SIG-M5 (cell line): Measurements from ENCODE around the gene HLA-F.
A peak's percentile ranks its signal among the peaks of the same experiment; 100 is the strongest.

Source experiments
- DNase-seq: peaks from one replicate; lab custom pipeline; 2025; lab: John Stamatoyannopoulos, UW

HLA-F gene

DNA sequence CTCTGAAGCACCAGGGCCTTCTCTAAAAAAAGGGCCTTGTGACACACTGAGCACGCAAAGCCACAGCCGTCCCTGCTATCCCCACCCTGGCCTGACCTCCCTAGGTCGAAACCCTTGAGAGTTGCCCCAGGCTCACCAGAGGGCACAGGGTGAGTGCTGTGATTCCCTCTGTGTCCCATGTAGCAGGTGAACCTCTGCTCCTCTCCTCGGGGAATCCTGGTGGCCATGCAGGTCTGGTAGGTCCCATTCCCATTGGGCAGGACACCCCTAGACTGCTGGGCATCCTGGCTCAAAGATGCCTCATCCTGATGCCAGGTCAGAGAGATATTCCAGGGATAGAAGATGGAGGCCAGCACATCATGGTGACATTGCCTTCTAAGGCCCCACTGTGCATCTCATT, 20.9 kb downstream of the HLA-F start:
- no peak for DNase-seq

DNA sequence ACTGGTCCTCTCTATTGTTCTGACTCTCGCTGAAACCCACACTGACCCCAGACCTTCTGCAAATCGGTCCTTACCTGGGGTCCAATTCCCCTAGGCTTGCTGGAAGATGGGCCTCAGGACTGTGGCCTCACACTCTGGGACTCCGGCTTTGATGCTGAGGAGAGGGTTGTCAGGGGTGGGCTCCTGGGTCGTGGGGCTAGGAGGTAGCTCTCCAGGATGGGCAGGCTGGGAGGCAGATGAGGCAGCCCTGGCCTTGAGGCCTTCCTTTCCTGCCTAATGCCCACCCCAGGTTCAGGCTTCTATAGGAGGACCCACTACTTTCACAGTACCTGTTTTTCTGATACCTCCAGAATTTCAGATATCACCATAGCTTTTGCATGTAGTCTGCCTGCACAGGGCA, 21.4 kb downstream of the HLA-F start:
- DNase-seq, result no peak

GRCh38 chr6:29745386-29745785, 22.2 kb downstream of the HLA-F start:
- DNase-seq, result no peak

GRCh38 chr6:29745855-29746449, 22.7 kb downstream of the HLA-F start:
- DNase-seq, result no peak

DNA sequence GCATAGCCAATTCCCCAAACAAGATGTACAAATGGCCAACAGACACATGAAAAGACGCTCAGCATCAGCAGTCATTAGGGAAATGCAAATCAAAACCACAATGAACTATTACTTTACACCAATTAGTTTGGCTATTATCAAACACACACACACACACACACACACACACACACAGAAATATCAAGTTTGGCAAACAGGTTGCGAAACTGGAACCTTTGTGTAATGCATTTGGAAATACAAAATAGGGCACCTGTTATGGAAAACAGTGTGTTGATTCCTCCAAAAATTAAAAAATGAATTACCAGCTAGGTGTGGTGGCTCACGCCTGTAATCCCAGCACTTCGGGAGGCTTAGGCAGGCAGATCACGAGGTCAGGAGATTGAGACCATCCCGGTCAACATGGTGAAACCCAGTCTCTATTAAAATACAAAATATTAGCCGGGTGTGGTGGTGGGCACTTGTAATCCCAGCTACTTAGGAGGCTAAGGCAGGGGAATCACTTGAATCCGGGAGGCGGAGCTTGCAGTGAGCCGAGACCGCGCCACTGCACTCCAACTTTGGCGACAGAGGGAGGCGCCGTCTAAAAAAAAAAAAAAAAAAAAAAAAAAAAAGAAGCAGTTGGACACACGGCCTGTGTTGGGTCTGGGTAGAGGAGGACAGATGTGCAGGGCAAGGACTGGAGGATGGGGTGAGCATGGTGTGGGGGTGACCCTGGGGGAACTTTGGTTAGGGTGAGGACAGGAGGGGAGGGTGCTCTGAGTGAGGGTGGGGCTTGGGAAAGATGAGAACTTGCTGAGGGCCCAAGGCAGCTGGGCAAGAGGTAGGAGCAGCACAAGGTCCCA, 23.8 kb downstream of the HLA-F start:
- DNase-seq, result no peak

GRCh38 chr6:29747688-29748250, 24.5 kb downstream of the HLA-F start:
- no peak for DNase-seq

GRCh38 chr6:29748391-29749307, 25.4 kb downstream of the HLA-F start:
- no peak for DNase-seq

DNA sequence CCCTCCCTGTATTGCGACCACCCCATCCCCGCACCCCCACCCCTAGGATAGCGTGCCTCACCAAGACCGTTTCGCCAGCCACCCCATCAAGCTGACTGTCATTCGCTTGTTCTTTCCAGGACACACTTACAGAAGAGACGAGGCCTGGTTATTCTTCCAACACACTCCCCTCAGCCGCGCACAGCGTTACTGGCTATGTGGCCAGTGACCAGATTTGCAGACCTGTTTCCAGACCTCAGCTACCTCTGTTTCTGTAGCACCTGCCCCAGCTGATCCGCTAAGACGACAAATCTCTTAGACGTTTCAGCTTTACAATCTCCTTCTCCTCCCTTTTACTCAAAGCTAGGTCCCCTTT, 26.1 kb downstream of the HLA-F start:
- no peak for DNase-seq

- no peak for DNase-seq
Measured at GRCh38 chr6:29749668-29750067, 26.4 kb downstream of the HLA-F start.

DNA sequence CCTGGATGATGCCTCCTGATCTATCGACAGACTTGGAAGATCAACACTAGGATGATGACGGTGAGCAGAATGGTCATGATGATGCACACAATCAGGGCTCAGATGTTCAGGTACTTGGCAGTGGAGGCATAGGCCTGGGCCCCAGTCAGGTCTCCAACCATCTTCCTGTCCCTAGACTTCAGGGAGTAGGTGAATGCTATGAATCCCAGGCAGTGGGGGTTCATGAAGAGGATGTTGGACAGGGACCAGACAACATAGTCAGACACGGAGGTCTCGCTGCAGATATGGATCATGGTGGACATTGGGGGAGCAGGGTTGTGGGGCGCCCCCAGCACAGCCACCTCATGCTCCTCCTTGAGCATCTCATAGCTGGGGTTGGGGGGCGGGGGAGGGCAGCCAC, 27.5 kb downstream of the HLA-F start:
- no peak for DNase-seq

GRCh38 chr6:29751480-29751879, 28.2 kb downstream of the HLA-F start:
- no peak for DNase-seq

- peak; percentile 19 for DNase-seq
Measured at GRCh38 chr6:29752451-29753308, 29.4 kb downstream of the HLA-F start.

DNA sequence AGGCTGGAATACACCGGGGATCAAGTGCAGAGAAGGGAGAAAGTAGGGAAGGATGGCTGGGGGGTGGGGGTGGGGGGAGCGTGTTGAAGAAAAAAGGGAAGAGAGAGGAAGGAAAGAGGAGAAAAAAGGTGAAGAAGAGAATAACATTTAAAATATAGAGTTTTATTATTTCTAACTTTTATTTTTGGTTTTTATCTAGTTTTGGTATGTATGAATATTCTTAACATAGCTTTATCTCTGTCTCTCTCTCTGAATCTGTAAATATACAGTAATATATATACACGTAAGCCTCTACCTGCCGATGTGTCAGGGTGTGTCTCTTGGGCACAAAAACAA, 30.0 kb downstream of the HLA-F start:
- DNase-seq, result no peak

GRCh38 chr6:29755295-29755871, 32.1 kb downstream of the HLA-F start:
- DNase-seq, result no peak

DNA sequence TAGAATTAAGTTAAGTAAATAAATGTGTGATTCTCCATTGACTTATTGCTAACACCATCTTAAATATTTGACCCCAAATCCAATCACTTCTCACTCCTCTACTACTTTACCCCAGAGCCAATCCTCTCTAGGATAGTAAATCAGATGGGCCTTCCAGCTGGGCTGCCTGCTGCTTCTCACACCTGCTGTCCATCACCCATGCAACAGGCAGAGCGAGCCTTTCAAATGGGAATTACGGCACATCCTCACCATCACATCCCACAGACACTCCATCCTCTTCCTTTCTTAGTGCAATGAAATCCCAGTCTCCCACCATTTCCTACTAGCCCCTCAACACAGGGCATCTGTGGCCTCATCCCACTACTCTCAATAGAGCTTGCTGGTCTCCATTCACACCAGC, 34.0 kb downstream of the HLA-F start:
- no peak for DNase-seq

DNA sequence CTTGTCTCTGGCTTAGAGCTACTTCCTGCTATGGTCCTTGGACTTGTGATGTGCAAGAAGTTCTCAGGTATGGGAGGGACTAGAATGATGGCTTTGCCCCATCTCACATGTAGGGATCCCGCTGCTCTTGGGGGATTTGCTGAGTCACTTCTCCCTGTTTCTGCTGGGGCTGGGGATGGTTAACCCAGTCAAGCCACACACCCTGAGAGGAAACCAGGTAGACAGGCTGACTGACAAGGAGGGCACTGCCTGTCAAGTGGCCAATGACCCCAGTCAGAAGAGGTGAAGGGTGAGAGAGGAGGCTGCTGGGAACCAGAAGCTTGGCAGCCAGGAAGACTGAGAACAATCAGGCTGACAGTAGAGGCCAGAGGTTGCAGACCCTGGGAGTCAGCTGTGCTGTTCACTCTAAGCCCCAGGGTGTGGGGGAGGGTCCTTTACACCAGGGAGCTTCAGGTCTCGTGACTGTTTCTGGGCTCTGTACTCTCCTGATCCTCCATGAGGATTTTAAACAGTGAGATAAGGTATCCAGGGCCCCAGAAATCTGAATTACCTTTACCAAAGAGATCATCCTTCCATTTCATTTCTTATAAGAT, 34.6 kb downstream of the HLA-F start:
- no peak for DNase-seq

GRCh38 chr6:29758761-29759160, 35.5 kb downstream of the HLA-F start:
- no peak for DNase-seq

GRCh38 chr6:29759457-29759856, 36.2 kb downstream of the HLA-F start:
- no peak for DNase-seq

DNA sequence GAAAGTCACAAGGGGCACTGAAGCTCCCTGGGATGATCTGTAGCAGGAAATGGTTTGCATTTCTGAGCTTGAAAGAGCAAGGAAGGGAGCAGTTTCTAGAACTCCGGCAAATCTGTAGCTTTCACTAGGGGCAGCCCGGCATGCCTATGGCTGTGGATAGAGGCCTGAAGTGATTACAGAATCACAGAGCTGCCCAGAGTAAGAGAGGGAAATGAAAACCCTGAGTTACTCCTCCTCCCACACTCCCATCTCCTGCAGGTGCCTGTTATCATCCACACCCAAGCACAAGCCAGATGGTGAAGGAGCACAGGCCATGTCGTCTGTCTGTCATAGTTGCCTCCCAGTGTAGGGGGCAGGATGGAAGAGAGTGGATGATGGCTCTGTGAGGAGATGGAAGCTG, 37.1 kb downstream of the HLA-F start:
- no peak for DNase-seq

- DNase-seq, result no peak
Measured at GRCh38 chr6:29762051-29762450, 38.8 kb downstream of the HLA-F start.

GRCh38 chr6:29762781-29763214, 39.6 kb downstream of the HLA-F start:
- DNase-seq, result no peak
